MCF 10A (cell line): ENCODE results near the gene CLSTN2. TPM values are rescaled to one million over a fixed set of nuclear protein-coding genes. Genes with fewer than 3 reads are reported as not detected.

Experiments used
- BruUV-seq: library from RNA; stranded (reverse); fragments of 400-500 nt; replicated peaks from 2 replicates; lab custom pipeline; 2021; lab: Mats Ljungman, UMichigan
- CTCF ChIA-PET: fragments of 300-600 bp; sonication (Branson Sonifier 250); formaldehyde crosslinking; extraction: SDS; loops from one replicate; lab custom pipeline; 2021; ENCODE audit warnings: antibody characterized with exemption, inconsistent platforms; lab: Yijun Ruan, JAX
- POLR2A ChIA-PET: fragments of 300-600, 350-650 bp; sonication (Branson Sonifier 250); formaldehyde crosslinking; extraction: SDS; loops from one replicate; lab custom pipeline; 2020; ENCODE audit warnings: antibody characterized with exemption, inconsistent platforms; lab: Yijun Ruan, JAX
- DNase-seq: peaks from one replicate; pipeline ENCODE4 v3.0.0-alpha.2; 2018; ENCODE audit not compliant: unreplicated experiment
- H3K27ac Mint-ChIP-seq: one replicate; pipeline ENCODE4 v1.8.0; 2022; ENCODE audit warnings: mild to moderate bottlenecking, low read depth, mixed read lengths; ENCODE audit not compliant: unreplicated experiment
- H3K27me3 Mint-ChIP-seq: one replicate; pipeline ENCODE4 v1.8.0; 2022; ENCODE audit warnings: mixed read lengths; ENCODE audit not compliant: insufficient read depth, unreplicated experiment
- H3K36me3 Mint-ChIP-seq: one replicate; pipeline ENCODE4 v1.8.0; 2022; ENCODE audit warnings: mild to moderate bottlenecking, moderate library complexity, mixed read lengths; ENCODE audit not compliant: insufficient read depth, unreplicated experiment
- H3K4me1 Mint-ChIP-seq: one replicate; pipeline ENCODE4 v1.8.0; 2022; ENCODE audit warnings: mixed read lengths; ENCODE audit not compliant: insufficient read depth, unreplicated experiment
- H3K4me3 Mint-ChIP-seq: one replicate; pipeline ENCODE4 v1.8.0; 2022; ENCODE audit warnings: mild to moderate bottlenecking, moderate library complexity, mixed read lengths; ENCODE audit not compliant: unreplicated experiment
- H3K9me3 Mint-ChIP-seq: one replicate; pipeline ENCODE4 v1.8.0; 2022; ENCODE audit warnings: mixed read lengths; ENCODE audit not compliant: unreplicated experiment
- intact Hi-C: fragments of 100-400 bp; cut with micrococcal nuclease; formaldehyde crosslinking; loops from 2 replicates; pipeline ENCODE4 v1.14.1; 2022
- total RNA-seq: library from RNA; stranded (reverse); gene quantifications from 2 replicates; pipeline ENCODE4 v1.2.3, GENCODE V29; 2022
- TF ChIP-seq, protein P1 (sequence below): fragments of 200-600 bp; IDR thresholded peaks from one replicate; pipeline ENCODE4 v1.8.0; 2022; ENCODE audit warnings: antibody characterized with exemption, mild to moderate bottlenecking; ENCODE audit not compliant: unreplicated experiment

CLSTN2 gene
- total RNA-seq, 1 experiment from 2014 or later = not detected

DNA sequence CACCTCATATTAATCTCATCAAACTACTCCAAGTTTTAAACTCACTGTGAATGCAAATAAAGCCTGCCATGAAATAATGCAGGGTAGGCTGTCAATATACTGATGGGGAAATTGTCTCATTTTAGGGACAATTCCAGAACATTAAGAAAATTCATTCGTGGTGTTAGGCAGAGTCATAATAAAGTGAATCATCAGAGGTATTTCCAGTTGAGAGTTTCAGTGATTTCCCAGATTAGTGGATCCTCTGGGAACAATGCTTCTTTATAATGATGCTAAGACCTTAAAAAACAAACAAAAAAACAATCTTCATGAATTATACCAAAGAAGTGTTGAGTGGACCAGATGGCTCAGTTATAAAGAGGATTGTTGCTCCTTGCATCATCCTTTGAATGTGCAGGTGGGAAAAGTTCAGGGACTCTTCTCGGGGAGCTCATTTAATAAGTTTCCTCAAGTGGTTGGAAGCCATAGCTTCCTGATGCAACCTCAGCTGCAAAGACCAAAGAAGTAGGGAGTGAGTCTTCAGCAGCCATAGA, 381.9 kb downstream of the CLSTN2 start:
- TF ChIP-seq, protein P1, sequence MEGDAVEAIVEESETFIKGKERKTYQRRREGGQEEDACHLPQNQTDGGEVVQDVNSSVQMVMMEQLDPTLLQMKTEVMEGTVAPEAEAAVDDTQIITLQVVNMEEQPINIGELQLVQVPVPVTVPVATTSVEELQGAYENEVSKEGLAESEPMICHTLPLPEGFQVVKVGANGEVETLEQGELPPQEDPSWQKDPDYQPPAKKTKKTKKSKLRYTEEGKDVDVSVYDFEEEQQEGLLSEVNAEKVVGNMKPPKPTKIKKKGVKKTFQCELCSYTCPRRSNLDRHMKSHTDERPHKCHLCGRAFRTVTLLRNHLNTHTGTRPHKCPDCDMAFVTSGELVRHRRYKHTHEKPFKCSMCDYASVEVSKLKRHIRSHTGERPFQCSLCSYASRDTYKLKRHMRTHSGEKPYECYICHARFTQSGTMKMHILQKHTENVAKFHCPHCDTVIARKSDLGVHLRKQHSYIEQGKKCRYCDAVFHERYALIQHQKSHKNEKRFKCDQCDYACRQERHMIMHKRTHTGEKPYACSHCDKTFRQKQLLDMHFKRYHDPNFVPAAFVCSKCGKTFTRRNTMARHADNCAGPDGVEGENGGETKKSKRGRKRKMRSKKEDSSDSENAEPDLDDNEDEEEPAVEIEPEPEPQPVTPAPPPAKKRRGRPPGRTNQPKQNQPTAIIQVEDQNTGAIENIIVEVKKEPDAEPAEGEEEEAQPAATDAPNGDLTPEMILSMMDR = no peak
- Mint-ChIP-seq H3K9me3 (no peaks in the 10 kb centered on the region), H3K4me1 (no peaks in the 10 kb centered on the region), H3K27me3 (peaks cover 47% of the 10 kb centered on the region), H3K36me3 (no peaks in the 10 kb centered on the region), H3K4me3 (no peak overlapping the region), H3K27ac (no peak overlapping the region)
- no peak for DNase-seq
- intact Hi-C loops = no loop called here
- BruUV-seq = no TSS peak
- CTCF ChIA-PET = no interaction called here
- POLR2A ChIA-PET = no interaction called here

DNA sequence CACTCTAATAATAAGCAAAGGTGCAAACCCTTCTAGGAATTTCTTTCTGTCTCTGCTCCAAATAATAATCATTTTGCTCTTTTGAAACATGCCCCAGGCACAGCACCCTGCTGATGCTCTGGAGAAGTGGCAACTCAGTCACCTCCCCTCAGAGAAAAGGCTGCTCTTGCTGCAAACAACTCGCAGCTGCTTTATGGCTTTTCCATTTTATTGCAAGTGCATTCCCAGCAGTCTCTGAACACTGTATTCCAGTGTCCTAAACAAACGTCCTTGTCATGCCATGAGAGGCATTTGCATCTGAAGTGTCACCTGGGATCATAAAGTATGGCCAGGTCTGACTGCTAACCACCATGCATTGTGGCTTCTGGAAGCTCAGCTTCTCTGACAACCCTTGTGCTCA, 384.8 kb downstream of the CLSTN2 start:
- H3K27me3 Mint-ChIP-seq = peaks cover 49% of the 10 kb centered on the region
- intact Hi-C loops = no loop called here
- no peaks in the 10 kb centered on the region for H3K4me1 Mint-ChIP-seq
- no peak overlapping the region for H3K4me3 Mint-ChIP-seq
- H3K9me3 Mint-ChIP-seq = no peaks in the 10 kb centered on the region
- no peak overlapping the region for H3K27ac Mint-ChIP-seq
- ChIA-PET CTCF (no interaction called here), POLR2A (no interaction called here)
- no peak for DNase-seq
- TF ChIP-seq, protein P1 = no peak
- no peaks in the 10 kb centered on the region for H3K36me3 Mint-ChIP-seq
- BruUV-seq = no TSS peak

DNA sequence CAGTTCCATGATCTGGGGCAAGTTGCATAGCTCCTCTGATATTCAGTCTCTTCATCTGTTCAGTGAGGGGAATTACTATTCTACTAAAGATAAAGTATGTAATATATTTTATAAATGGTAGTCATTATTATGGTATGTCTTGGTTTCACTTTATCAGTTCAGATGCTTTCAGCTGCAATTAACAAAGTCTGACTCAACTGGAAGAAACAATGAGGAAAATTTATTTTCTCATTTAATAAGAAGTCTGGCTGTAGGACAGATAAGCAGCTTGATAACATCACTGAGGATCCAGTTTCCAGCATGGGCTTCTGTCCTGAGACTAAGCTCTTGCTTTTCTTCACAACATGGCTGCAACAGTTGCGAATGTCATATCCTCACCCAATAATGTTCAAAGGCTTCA, 388.6 kb downstream of the CLSTN2 start:
- H3K36me3 Mint-ChIP-seq = no peaks in the 10 kb centered on the region
- ChIA-PET POLR2A (no interaction called here), CTCF (interaction anchor here (0.7 kb wide), 1 partner anchor 410 kb away, joined by 3 read pairs; no protein-coding TSS in a partner anchor)
- no peaks in the 10 kb centered on the region for H3K9me3 Mint-ChIP-seq
- H3K4me3 Mint-ChIP-seq = no peak overlapping the region
- intact Hi-C loops = no loop called here
- H3K27ac Mint-ChIP-seq = no peak overlapping the region
- no peaks in the 10 kb centered on the region for H3K4me1 Mint-ChIP-seq
- no TSS peak for BruUV-seq
- peaks cover 52% of the 10 kb centered on the region for H3K27me3 Mint-ChIP-seq
- TF ChIP-seq, protein P1 = no peak
- no peak for DNase-seq

DNA sequence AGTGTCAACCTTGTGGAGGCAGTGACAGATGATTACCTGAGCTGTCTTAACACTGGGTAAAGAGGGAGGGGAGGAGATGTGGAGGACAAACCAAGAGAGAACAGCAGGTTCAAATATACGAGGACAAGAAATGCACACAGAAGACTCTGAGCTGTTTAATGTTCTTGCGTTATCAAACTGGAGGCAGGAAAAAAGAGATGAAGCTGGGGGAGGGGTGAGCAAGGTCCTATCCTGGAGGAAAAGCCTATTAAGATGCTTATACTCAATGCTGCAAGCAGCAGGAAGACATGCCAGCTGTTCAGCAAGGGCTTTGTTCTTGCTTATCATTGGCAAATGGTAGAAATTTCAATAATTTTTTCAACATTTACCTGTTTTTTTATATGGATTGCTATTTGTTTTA, 397.1 kb downstream of the CLSTN2 start:
- Mint-ChIP-seq H3K27me3 (peaks cover 18% of the 10 kb centered on the region), H3K4me1 (no peaks in the 10 kb centered on the region), H3K27ac (no peak overlapping the region), H3K36me3 (no peaks in the 10 kb centered on the region), H3K4me3 (no peak overlapping the region), H3K9me3 (no peaks in the 10 kb centered on the region)
- ChIA-PET POLR2A (no interaction called here), CTCF (no interaction called here)
- TF ChIP-seq, protein P1 = no peak
- intact Hi-C loops = no loop called here
- BruUV-seq = no TSS peak
- no peak for DNase-seq
